ENCODE data around the gene VWCE.

VWCE gene

DNA sequence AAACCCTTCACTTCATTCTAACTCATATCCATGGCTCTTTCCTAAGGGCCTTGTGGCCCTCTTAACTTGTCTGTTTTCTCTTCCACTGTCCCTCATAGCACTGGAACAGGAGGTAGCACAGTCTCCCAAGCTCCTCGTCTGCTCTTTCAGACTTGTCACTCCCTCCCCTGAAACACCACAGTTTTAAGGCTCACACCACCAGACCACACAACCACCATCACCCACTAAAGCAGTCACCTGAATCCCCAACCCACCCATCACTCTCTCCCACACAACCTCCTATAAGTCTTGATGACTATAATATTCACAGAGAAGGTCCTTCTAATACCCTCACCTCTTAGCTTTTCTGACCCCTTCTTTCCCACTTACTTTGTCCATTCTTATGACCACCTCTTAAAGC, 11.1 kb upstream of the VWCE start:
- TF ChIP-seq CTCF (conservative IDR thresholded peaks at IDR 0.05; ENCODE audit: low read depth, low read length), result no peak
- no peak overlapping the region for H3K4me3 ChIP-seq (ENCODE audit: low read length)
- no peak for DNase-seq (ENCODE audit: low read depth)

GRCh38 chr11:61305417-61305816, 10.3 kb upstream of the VWCE start:
- TF ChIP-seq CTCF (conservative IDR thresholded peaks at IDR 0.05; ENCODE audit: low read depth, low read length), result no peak
- no peak for DNase-seq (ENCODE audit: low read depth)
- H3K4me3 ChIP-seq (ENCODE audit: low read length), result no peak overlapping the region

DNA sequence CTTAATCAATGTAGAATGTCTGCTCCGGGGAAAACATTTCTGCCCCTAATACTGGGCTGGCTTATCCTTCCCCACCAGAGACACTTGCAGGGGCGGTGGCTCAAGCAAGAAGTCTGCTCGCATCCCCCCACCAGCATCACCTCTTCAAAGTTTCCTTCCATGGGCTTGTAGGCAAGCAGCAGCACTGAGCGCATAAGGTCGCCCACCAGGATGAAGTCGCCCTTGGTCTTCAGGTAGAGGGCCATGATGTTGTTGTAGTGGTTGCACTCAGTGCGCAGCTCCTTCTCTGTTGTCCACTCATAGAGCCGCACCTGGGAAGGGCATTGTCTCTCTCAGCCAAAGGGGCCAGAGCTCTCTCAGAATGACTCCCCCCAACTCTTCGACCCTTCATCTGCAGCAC, 8.6 kb upstream of the VWCE start:
- H3K4me3 ChIP-seq (ENCODE audit: low read length), result no peak overlapping the region
- TF ChIP-seq CTCF (conservative IDR thresholded peaks at IDR 0.05; ENCODE audit: low read depth, low read length), result no peak
- no peak for DNase-seq (ENCODE audit: low read depth)

- no peak for DNase-seq (ENCODE audit: low read depth)
- TF ChIP-seq CTCF (conservative IDR thresholded peaks at IDR 0.05; ENCODE audit: low read depth, low read length), result no peak
These were observed 7.4 kb upstream of the VWCE start for GRCh38 chr11:61302550-61302949.

DNA sequence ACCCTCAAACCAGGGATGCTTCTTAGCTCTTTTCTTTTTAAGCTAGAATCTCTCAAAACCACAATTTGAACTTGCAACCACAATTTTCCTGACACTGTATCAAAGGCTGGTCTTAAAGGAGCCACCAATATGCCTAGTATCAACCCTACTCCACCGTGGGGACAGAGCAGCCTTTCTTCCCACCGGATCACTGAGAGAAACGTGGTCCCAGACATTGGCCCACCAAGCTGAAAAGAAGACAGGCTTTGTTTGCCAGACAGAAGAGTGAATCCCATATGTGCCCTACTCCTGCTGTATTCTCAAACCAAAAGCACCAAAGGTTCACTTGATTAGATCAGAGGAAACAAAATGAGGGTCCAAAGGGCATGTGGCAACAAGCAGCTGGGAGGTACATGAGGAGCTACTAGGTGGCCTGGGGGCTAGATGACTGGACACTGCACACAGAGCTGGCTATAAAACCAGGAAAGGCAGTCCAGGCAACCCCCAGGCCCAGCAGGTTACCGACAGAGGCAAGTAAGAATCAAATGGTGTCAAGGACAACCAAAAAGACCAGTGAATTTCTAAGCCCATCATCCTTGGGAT, 3.6 kb upstream of the VWCE start:
- no peak overlapping the region for H3K4me3 ChIP-seq (ENCODE audit: low read length)
- no peak for TF ChIP-seq CTCF (conservative IDR thresholded peaks at IDR 0.05; ENCODE audit: low read depth, low read length)
- no peak for DNase-seq (ENCODE audit: low read depth)

More at GRCh38 chr11:61302550-61302949, 7.4 kb upstream of the VWCE start:
- no peak overlapping the region for H3K4me3 ChIP-seq (ENCODE audit: low read length)

- H3K4me3 ChIP-seq (ENCODE audit: low read length), result no peak overlapping the region
- DNase-seq (ENCODE audit: low read depth), result no peak
- no peak for TF ChIP-seq CTCF (conservative IDR thresholded peaks at IDR 0.05; ENCODE audit: low read depth, low read length)
These were observed 2.6 kb upstream of the VWCE start for GRCh38 chr11:61297746-61298145.

GRCh38 chr11:61297341-61297740, 2.2 kb upstream of the VWCE start:
- DNase-seq (ENCODE audit: low read depth), result no peak
- no peak for TF ChIP-seq CTCF (conservative IDR thresholded peaks at IDR 0.05; ENCODE audit: low read depth, low read length)
- no peak overlapping the region for H3K4me3 ChIP-seq (ENCODE audit: low read length)
